Measurements from ENCODE around the gene DPPA5.

DNA sequence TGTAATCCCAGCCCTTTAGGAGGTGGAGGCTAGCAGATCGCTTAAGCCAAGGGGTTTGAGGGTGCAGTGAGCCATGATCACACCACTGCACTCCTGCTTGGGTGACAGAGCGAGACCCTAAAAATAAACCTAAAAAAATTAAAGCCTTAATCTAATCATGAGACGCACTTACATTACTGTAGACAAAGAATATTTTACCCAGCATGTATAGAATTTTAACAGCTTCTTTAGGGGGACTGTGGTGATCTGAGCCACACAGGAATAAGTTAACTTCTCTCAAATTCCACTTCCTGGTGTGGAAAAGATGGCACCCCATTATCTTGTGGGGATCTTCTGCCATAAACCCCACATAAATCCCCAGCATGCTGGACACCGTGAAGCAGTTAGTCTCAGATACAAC, 17.9 kb upstream of the DPPA5 start:
- TF ChIP-seq, protein P1, sequence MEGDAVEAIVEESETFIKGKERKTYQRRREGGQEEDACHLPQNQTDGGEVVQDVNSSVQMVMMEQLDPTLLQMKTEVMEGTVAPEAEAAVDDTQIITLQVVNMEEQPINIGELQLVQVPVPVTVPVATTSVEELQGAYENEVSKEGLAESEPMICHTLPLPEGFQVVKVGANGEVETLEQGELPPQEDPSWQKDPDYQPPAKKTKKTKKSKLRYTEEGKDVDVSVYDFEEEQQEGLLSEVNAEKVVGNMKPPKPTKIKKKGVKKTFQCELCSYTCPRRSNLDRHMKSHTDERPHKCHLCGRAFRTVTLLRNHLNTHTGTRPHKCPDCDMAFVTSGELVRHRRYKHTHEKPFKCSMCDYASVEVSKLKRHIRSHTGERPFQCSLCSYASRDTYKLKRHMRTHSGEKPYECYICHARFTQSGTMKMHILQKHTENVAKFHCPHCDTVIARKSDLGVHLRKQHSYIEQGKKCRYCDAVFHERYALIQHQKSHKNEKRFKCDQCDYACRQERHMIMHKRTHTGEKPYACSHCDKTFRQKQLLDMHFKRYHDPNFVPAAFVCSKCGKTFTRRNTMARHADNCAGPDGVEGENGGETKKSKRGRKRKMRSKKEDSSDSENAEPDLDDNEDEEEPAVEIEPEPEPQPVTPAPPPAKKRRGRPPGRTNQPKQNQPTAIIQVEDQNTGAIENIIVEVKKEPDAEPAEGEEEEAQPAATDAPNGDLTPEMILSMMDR (IDR thresholded peaks at IDR 0.05), result no peak
- TF ChIP-seq ZFX (IDR thresholded peaks at IDR 0.05; ENCODE audit: borderline replicate concordance), result no peak
